Astrocyte of the cerebellum (primary cell): Measurements from ENCODE around the gene KCNIP3.

ENCODE experiments used
- DNase-seq: peaks from one replicate; pipeline ENCODE4 v3.0.0-alpha.2; 2011; ENCODE audit warnings: low read depth
- H3K4me3 ChIP-seq: 2 replicates; pipeline ENCODE4 v1.5.1; 2011; ENCODE audit warnings: mild to moderate bottlenecking, low read depth, low read length, moderate library complexity
- CTCF ChIP-seq: IDR thresholded peaks from 2 replicates; pipeline ENCODE4 v1.5.1; 2012; ENCODE audit warnings: low read length, low read depth, moderate library complexity, mild to moderate bottlenecking; ENCODE audit errors: missing control alignments
- in situ Hi-C: cut with HindIII; loops from 2 replicates; pipeline ENCODE4 v1.10.0; 2017; ENCODE audit warnings: low sequenced_read_pairs

KCNIP3 gene

GRCh38 chr2:95379371-95379831, 82.3 kb downstream of the KCNIP3 start:
- no peak for DNase-seq
- in situ Hi-C loops: no loop called here
- peak; percentile 29 for TF ChIP-seq CTCF
- H3K4me3 ChIP-seq: no peak overlapping the region

- H3K4me3 ChIP-seq: no peak overlapping the region
- no peak for DNase-seq
- TF ChIP-seq CTCF: no peak
- in situ Hi-C loops: no loop called here
Measured at GRCh38 chr2:95380280-95380679, 83.1 kb downstream of the KCNIP3 start.

- TF ChIP-seq CTCF: no peak
- no peak for DNase-seq
- H3K4me3 ChIP-seq: no peak overlapping the region
- in situ Hi-C loops: no loop called here
Measured at GRCh38 chr2:95380731-95381130, 83.6 kb downstream of the KCNIP3 start.

GRCh38 chr2:95381212-95382191, 84.4 kb downstream of the KCNIP3 start:
- H3K4me3 ChIP-seq: no peak overlapping the region
- in situ Hi-C loops: no loop called here
- DNase-seq: no peak
- TF ChIP-seq CTCF: no peak

- TF ChIP-seq CTCF: no peak
- in situ Hi-C loops: no loop called here
- no peak overlapping the region for H3K4me3 ChIP-seq
- no peak for DNase-seq
Measured at GRCh38 chr2:95382192-95382591, 85.0 kb downstream of the KCNIP3 start.

- in situ Hi-C loops: no loop called here
- DNase-seq: no peak
- no peak for TF ChIP-seq CTCF
Measured at GRCh38 chr2:95382686-95383634, 85.8 kb downstream of the KCNIP3 start.

More at GRCh38 chr2:95382686-95383634, 85.8 kb downstream of the KCNIP3 start:
- H3K4me3 ChIP-seq: no peak overlapping the region
